Measurements from ENCODE around the gene ARPP21. TPM values are rescaled to one million over a fixed set of nuclear protein-coding genes. Genes with fewer than 3 reads are reported as not detected.

ARPP21 gene
- total RNA-seq, 4 donors from 2014 or later, result not detected

DNA sequence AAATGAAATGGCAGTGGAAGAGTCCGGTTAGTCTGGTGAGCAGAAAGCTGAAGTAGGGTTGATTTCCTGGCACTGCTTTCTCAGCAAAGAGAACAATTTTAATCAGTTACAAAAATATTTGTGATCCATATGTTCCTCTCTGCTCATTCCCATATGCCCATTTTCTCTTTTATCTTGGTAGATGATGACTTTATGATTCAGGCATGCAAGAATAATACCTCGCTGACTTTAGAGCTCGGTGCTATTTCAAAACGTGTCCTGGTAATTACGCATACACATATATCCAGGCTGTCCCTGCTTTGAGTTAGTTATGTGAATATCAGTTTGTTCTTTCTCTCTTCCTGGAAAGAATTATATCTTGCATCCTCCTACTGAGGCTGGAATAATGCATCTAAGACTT lies 38.5 kb downstream of the ARPP21 start:
- Histone ChIP-seq H3K4me3 (no peak overlapping the region), H3K9me3 (no peaks in the 10 kb centered on the region), H3K36me3 (no peaks in the 10 kb centered on the region), H3K4me1 (no peaks in the 10 kb centered on the region), H3K27ac (no peak overlapping the region), H3K27me3 (no peaks in the 10 kb centered on the region)
- DNase-seq, result no peak
- TF ChIP-seq, protein P1, sequence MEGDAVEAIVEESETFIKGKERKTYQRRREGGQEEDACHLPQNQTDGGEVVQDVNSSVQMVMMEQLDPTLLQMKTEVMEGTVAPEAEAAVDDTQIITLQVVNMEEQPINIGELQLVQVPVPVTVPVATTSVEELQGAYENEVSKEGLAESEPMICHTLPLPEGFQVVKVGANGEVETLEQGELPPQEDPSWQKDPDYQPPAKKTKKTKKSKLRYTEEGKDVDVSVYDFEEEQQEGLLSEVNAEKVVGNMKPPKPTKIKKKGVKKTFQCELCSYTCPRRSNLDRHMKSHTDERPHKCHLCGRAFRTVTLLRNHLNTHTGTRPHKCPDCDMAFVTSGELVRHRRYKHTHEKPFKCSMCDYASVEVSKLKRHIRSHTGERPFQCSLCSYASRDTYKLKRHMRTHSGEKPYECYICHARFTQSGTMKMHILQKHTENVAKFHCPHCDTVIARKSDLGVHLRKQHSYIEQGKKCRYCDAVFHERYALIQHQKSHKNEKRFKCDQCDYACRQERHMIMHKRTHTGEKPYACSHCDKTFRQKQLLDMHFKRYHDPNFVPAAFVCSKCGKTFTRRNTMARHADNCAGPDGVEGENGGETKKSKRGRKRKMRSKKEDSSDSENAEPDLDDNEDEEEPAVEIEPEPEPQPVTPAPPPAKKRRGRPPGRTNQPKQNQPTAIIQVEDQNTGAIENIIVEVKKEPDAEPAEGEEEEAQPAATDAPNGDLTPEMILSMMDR (IDR thresholded peaks at IDR 0.05), result no peak
- TF ChIP-seq POLR2A (IDR thresholded peaks at IDR 0.05), result no peak
- WGBS, 2 donors, result 84% methylated on average over 5 of the region's 5 CpGs
- intact Hi-C loops (cut with DNase I), result no loop called here

DNA sequence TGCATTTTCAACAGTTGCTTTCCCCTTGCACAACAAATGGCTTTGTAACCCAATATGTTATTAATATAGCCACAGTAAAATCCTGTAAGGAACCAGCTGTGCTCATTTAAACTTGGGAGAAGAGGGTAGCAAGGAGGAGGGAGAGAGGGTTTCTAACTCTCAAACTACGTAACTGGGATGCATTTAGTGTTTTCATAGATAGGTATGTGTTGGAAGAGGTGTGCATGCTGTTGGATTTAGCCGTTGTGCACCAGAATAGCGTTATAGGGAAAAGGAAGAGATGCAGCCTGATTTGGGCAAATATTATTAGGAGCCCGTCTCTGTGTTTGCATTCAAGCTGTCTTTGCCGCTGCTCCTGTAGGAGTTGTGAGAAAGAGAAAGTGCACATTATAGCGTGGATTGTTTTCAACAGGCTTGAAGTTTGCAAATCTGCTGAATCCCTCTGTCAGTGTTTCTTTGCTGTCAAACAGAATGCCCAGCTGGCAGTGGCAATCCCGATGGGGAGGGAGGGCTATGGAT lies 39.4 kb downstream of the ARPP21 start:
- WGBS, 2 donors, result 48 to 52% methylated on average over 7 of the region's 7 CpGs
- intact Hi-C loops (cut with DNase I), result no loop called here
- Histone ChIP-seq H3K4me3 (no peak overlapping the region), H3K27ac (no peak overlapping the region), H3K9me3 (no peaks in the 10 kb centered on the region), H3K36me3 (no peaks in the 10 kb centered on the region), H3K4me1 (no peaks in the 10 kb centered on the region), H3K27me3 (peaks cover 0 to 3% (median 0%) of the 10 kb centered on the region in 4 donors)
- DNase-seq, result no peak
- no peak for TF ChIP-seq POLR2A (IDR thresholded peaks at IDR 0.05)
- TF ChIP-seq, protein P1 (IDR thresholded peaks at IDR 0.05), result no peak

DNA sequence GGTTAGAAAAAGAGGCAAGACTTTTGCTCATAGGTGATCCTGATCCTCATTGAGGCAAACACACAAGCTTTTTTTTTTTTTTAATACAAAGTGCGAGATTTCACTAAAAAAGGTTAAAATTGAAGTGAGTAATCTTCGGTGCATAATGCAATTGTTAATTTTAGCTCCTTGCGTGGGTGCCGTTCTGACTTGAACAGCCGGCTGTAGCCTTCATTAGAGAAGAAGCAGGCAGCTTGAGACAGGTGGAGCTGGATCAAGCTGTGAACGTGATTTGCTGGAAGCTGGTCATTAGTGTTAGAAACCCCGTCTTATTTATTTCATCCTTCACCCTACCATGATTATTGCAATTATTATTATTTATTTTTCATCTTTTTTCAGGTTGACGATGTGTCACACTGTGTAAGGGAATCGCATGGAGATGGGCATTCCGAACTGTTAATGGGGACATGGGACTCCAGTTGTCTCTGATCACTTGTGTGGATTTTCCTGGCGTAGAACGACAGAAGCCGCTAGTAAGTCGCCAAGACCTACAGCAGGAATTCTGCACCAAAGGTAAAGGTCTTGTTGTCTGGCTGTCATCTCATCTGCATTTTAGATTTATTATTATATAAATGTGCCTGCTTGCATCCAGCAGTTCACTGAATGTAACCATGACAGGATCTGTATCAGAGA lies 40.2 kb downstream of the ARPP21 start:
- WGBS, 2 donors, result 74% methylated on average over 14 of the region's 14 CpGs
- no peak overlapping the region for H3K4me3 ChIP-seq
- H3K27ac ChIP-seq, result no peak overlapping the region
- no peaks in the 10 kb centered on the region for H3K9me3 ChIP-seq
- H3K27me3 ChIP-seq, result peaks cover 0 to 3% (median 0%) of the 10 kb centered on the region in 4 donors
- no peak for TF ChIP-seq POLR2A (IDR thresholded peaks at IDR 0.05)
- TF ChIP-seq, protein P1 (IDR thresholded peaks at IDR 0.05), result no peak
- intact Hi-C loops (cut with DNase I), result no loop called here
- H3K4me1 ChIP-seq, result no peaks in the 10 kb centered on the region
- no peaks in the 10 kb centered on the region for H3K36me3 ChIP-seq
- no peak for DNase-seq

DNA sequence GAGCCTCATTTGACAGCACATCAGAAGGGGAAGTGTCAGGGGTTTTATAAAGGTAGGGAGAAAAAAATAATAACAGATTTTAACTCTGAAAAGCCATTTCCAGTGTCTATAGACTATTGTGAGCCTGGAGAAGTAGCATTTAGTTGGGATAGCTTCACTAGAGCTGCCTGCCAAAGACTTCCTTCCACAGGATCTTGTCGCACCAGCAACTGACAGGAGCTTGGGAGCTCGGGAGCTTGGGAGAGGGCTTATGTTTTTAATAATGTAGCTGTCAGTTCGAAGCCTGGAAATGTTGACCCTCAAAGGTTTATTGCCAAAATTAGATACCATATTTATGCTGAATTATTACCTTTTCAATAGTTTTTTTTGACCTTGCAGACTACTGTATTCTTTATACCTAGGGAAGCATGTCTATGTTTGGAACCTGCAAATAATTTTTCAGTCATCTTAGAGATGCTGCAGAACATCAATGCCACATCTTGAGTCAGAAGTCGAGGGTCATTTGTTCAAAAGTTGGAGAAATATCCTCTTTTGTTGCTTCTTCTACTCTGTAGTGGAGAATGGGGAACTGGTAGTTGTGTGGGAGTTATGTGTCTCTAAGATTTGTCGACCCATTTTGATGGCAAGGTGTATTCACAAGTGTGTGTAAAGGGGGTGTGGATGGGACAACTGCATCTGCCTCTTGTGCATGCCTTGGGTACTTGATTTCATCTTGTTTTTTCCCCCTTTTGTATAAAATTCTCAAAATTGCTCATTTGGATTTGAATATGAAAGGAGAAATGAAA lies 41.7 kb downstream of the ARPP21 start:
- DNase-seq, result no peak
- no peaks in the 10 kb centered on the region for H3K9me3 ChIP-seq
- intact Hi-C loops (cut with DNase I), result no loop called here

More for the DNA sequence above, 41.7 kb downstream of the ARPP21 start:
- no peaks in the 10 kb centered on the region for H3K4me1 ChIP-seq
- WGBS, 2 donors, result 44 to 61% methylated on average over 5 of the region's 5 CpGs
- H3K4me3 ChIP-seq, result no peak overlapping the region
- H3K27me3 ChIP-seq, result peaks cover 0 to 3% (median 0%) of the 10 kb centered on the region in 4 donors
- TF ChIP-seq POLR2A (IDR thresholded peaks at IDR 0.05), result no peak
- TF ChIP-seq, protein P1 (IDR thresholded peaks at IDR 0.05), result no peak
- no peak overlapping the region for H3K27ac ChIP-seq
- H3K36me3 ChIP-seq, result no peaks in the 10 kb centered on the region

Measured in esophagus squamous epithelium (tissue), 5 donors.